Astrocyte of the spinal cord (primary cell): ENCODE results near the gene PRRG3.

Experiments used
- DNase-seq: peaks from one replicate; pipeline ENCODE4 v3.0.0; 2011; ENCODE audit warnings: low read depth, low spot score
- H3K4me3 ChIP-seq: 2 replicates; pipeline ENCODE4 v1.5.1; 2011; ENCODE audit warnings: low read depth, mild to moderate bottlenecking, low read length, moderate library complexity
- CTCF ChIP-seq: IDR thresholded peaks from 2 replicates; pipeline ENCODE4 v1.5.1; 2012; ENCODE audit warnings: low read depth, mild to moderate bottlenecking, low read length, inconsistent platforms
- in situ Hi-C: cut with HindIII; loops from 2 replicates; pipeline ENCODE4 v1.10.0; 2017; ENCODE audit warnings: low sequenced_read_pairs

PRRG3 gene

GRCh38 chrX:151736685-151737084 is 41.4 kb downstream of the PRRG3 start:
- in situ Hi-C loops, result no loop called here
- no peak for DNase-seq
- no peak overlapping the region for H3K4me3 ChIP-seq
- TF ChIP-seq CTCF, result no peak

- H3K4me3 ChIP-seq, result no peak overlapping the region
- DNase-seq, result no peak
- in situ Hi-C loops, result no loop called here
- no peak for TF ChIP-seq CTCF
Observed at GRCh38 chrX:151737494-151737893, 42.2 kb downstream of the PRRG3 start.

DNA sequence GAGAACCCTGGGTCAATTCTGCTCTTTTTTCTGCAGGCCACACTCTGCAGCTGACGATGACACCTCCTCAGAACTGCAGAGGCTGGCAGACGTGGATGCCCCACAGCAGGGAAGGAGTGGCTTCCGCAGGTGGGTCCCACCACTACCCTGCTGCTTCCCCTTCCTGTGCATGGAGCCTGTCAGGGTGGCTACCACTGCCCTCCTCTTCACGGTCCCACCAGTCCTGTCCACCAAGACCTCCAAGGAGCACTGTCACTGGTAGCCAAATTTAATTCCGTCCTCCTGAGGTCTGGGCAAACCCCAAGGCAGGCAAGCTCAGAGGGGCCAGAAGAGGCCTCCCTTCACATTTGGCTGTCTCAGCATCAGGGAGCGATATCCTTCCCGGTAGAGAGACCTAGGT is 43.5 kb downstream of the PRRG3 start:
- TF ChIP-seq CTCF, result no peak
- DNase-seq, result no peak
- no peak overlapping the region for H3K4me3 ChIP-seq
- in situ Hi-C loops, result no loop called here

DNA sequence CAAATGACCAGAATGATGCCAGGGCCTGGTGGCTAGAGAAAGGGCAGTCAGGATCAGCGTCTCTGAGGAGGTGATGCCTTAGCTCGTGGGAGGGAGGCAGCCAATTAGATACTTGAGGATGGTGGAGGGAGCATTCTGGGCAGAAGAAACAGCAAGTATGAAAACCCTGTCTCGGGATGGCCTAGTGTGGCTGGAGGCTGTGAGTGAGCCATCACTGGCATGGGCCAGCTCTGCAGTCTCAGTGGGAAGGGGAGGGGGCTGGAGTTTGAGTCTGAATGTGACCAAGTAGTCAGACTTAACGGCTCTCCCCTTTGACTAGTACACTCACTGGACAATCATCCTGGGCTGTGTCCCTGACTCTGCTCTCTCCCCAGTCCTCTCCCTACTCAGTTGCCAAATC is 46.3 kb downstream of the PRRG3 start:
- in situ Hi-C loops, result no loop called here

GRCh38 chrX:151742311-151742710 is 47.1 kb downstream of the PRRG3 start:
- in situ Hi-C loops, result no loop called here
- no peak for TF ChIP-seq CTCF
- no peak for DNase-seq
- H3K4me3 ChIP-seq, result no peak overlapping the region

More for the DNA sequence above, 46.3 kb downstream of the PRRG3 start:
- H3K4me3 ChIP-seq, result no peak overlapping the region
- DNase-seq, result no peak
- TF ChIP-seq CTCF, result no peak

DNA sequence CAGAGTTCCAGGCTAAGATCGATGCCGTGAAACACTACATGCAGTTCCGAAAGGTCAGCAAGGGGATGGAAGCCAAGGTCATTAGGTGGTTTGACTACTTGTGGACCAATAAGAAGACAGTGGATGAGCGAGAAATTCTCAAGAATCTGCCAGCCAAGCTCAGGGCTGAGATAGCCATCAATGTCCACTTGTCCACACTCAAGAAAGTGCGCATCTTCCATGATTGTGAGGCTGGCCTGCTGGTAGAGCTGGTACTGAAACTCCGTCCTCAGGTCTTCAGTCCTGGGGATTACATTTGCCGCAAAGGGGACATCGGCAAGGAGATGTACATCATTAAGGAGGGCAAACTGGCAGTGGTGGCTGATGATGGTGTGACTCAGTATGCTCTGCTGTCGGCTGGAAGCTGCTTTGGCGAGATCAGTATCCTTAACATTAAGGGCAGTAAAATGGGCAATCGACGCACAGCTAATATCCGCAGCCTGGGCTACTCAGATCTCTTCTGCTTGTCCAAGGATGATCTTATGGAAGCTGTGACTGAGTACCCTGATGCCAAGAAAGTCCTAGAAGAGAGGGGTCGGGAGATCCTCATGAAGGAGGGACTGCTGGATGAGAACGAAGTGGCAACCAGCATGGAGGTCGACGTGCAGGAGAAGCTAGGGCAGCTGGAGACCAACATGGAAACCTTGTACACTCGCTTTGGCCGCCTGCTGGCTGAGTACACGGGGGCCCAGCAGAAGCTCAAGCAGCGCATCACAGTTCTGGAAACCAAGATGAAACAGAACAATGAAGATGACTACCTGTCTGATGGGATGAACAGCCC is 48.6 kb downstream of the PRRG3 start:
- DNase-seq, result no peak
- in situ Hi-C loops, result no loop called here
- TF ChIP-seq CTCF, result no peak
- no peak overlapping the region for H3K4me3 ChIP-seq
